Endothelial cell of umbilical vein (primary cell): ENCODE data around the gene PINK1. TPM values are rescaled to one million over a fixed set of nuclear protein-coding genes. Genes with fewer than 3 reads are reported as not detected.

ENCODE experiments used
- BruUV-seq: library from RNA; stranded (reverse); fragments of 400-500 nt; replicated peaks from 2 replicates; lab custom pipeline; 2021; lab: Mats Ljungman, UMichigan
- CTCF ChIA-PET: fragments of 300-600, 350-600 bp; sonication (Branson Sonifier 250); formaldehyde crosslinking; loops from one replicate; lab custom pipeline; 2021; ENCODE audit warnings: antibody characterized with exemption, inconsistent platforms; lab: Charles Lee
- POLR2A ChIA-PET: fragments of 300-600, 350-600 bp; sonication (Branson Sonifier 250); formaldehyde crosslinking; loops from one replicate; lab custom pipeline; 2021; ENCODE audit warnings: antibody characterized with exemption, inconsistent platforms; lab: Charles Lee
- DNase-seq: peaks from one replicate; pipeline ENCODE4 v3.0.0-alpha.2; 2011; ENCODE audit warnings: low read depth, low spot score
- FAIRE-seq: peaks from 2 replicates; lab custom pipeline; 2011; peaks lifted over from hg19 to GRCh38; lab: Jason Lieb, UNC
- H2AFZ ChIP-seq: 2 replicates; pipeline ENCODE4 v1.6.0; 2012; ENCODE audit warnings: low read depth, low read length, control low read depth, inconsistent platforms
- H3K27ac ChIP-seq: 2 replicates; pipeline ENCODE4 v1.5.1; 2011; ENCODE audit warnings: low read depth, mild to moderate bottlenecking, control low read depth, low read length, moderate library complexity; ENCODE audit not compliant: insufficient read depth
- H3K27me3 ChIP-seq, 2 experiments: 2 replicates each; pipeline versions ENCODE4 v1.6.0 to v1.6.1; 2011; ENCODE audit warnings: low read length in 2 of 2, mixed read lengths in 1 of 2; ENCODE audit not compliant: control insufficient read depth in 2 of 2, insufficient read depth in 2 of 2
- H3K36me3 ChIP-seq, 2 experiments: 2 replicates in 1 of 2; 3 replicates in 1 of 2; pipeline ENCODE4 v1.5.1; 2011; ENCODE audit warnings: low read length in 2 of 2, mild to moderate bottlenecking in 1 of 2, moderate library complexity in 1 of 2; ENCODE audit not compliant: control insufficient read depth in 2 of 2, insufficient read depth in 2 of 2; ENCODE audit errors: extremely low read depth in 1 of 2
- H3K4me1 ChIP-seq: 3 replicates; pipeline ENCODE4 v1.5.1; 2011; ENCODE audit warnings: mild to moderate bottlenecking, low read length; ENCODE audit not compliant: control insufficient read depth, insufficient read depth; ENCODE audit errors: extremely low read depth
- H3K4me2 ChIP-seq: 2 replicates; pipeline ENCODE4 v1.6.1; 2011; ENCODE audit warnings: low read length, control low read depth, mixed read lengths; ENCODE audit not compliant: insufficient read depth
- H3K4me3 ChIP-seq, 3 experiments: fragments of 200-600 bp in 1 of 3; sonication (generic), shearing (Covaris generic) in 1 of 3; replicated peaks in 1 of 3; 2 replicates each; pipeline ENCODE4 v1.5.1; 2011 to 2016; ENCODE audit warnings: control low read depth in 3 of 3, low read length in 3 of 3, mild to moderate bottlenecking in 2 of 3, inconsistent platforms in 1 of 3, low read depth in 1 of 3, moderate library complexity in 1 of 3; ENCODE audit not compliant: insufficient read depth in 1 of 3
- H3K79me2 ChIP-seq: 2 replicates; pipeline ENCODE4 v1.6.0; 2012; ENCODE audit warnings: low read length, inconsistent platforms; ENCODE audit not compliant: control insufficient read depth, insufficient read depth
- H3K9ac ChIP-seq: replicated peaks from 2 replicates; pipeline ENCODE3; 2011; ENCODE audit warnings: low read length, control low read depth; ENCODE audit not compliant: insufficient read depth; ENCODE audit errors: extremely low read depth
- H3K9me1 ChIP-seq: replicated peaks from 3 replicates; pipeline ENCODE4 v1.6.0; 2011; ENCODE audit warnings: mild to moderate bottlenecking, low read length; ENCODE audit not compliant: control insufficient read depth, insufficient read depth; ENCODE audit errors: extremely low read depth
- H3K9me3 ChIP-seq: replicated peaks from 2 replicates; pipeline ENCODE4 v1.5.1; 2012; ENCODE audit warnings: low read length, inconsistent platforms; ENCODE audit not compliant: control insufficient read depth, insufficient read depth
- H4K20me1 ChIP-seq: replicated peaks from 2 replicates; pipeline ENCODE3; 2011; ENCODE audit warnings: mild to moderate bottlenecking, low read length; ENCODE audit not compliant: control insufficient read depth, insufficient read depth; ENCODE audit errors: extremely low read depth
- EZH2 ChIP-seq: IDR thresholded peaks from 2 replicates; pipeline ENCODE4 v1.6.1; 2012; ENCODE audit warnings: borderline replicate concordance, low read depth, mild to moderate bottlenecking, moderate library complexity, low read length, inconsistent platforms; ENCODE audit not compliant: severe bottlenecking
- FOS ChIP-seq: IDR thresholded peaks from 2 replicates; pipeline ENCODE4 v1.6.1; 2011; ENCODE audit warnings: mild to moderate bottlenecking, low read length, moderate library complexity, borderline replicate concordance; ENCODE audit not compliant: insufficient read depth
- GATA2 ChIP-seq: IDR thresholded peaks from 2 replicates; pipeline ENCODE4 v1.7.0; 2011; ENCODE audit warnings: low read depth, mild to moderate bottlenecking, moderate library complexity, mixed read lengths, low read length; ENCODE audit not compliant: insufficient read length, insufficient read depth
- JUN ChIP-seq: IDR thresholded peaks from 2 replicates; pipeline ENCODE4 v1.6.1; 2011; ENCODE audit warnings: borderline replicate concordance, low read depth; ENCODE audit not compliant: insufficient read length, insufficient read depth
- MYC ChIP-seq: IDR thresholded peaks from one replicate; pipeline ENCODE4 v1.6.1; 2011; ENCODE audit warnings: mild to moderate bottlenecking, low read depth, low read length
- POLR2A ChIP-seq: IDR thresholded peaks from 2 replicates; pipeline ENCODE4 v1.6.1; 2012; ENCODE audit warnings: low read depth, mild to moderate bottlenecking, control low read depth, low read length
- POLR2AphosphoS5 ChIP-seq: IDR thresholded peaks from 2 replicates; pipeline ENCODE4 v1.6.1; 2012; ENCODE audit warnings: low read depth, mild to moderate bottlenecking, control low read depth, low read length, moderate library complexity; ENCODE audit not compliant: insufficient read depth
- dilution Hi-C: fragments of 300-500 bp; cut with MboI; formaldehyde crosslinking; loops from one replicate; pipeline ENCODE4 v1.15.0; 2019; ENCODE audit warnings: low sequenced_read_pairs; ENCODE audit not compliant: extremely low pct_ligation_motif_present
- intact Hi-C: fragments of 100-400 bp; cut with micrococcal nuclease; formaldehyde crosslinking; loops from one replicate; pipeline ENCODE4 v1.10.0; 2022
- polyA plus RNA-seq, 4 experiments: library from polyadenylated mRNA; depleted of rRNA in 3 of 4; stranded (reverse) in 3 of 4; unstranded in 1 of 4; fragments of >200 nt; gene quantifications; 2 replicates each; pipeline versions ENCODE4 v1.2.1 to v1.2.3, GENCODE V29; 2011 to 2012; ENCODE audit warnings: missing spikeins in 1 of 4
- total RNA-seq: library from RNA; stranded (reverse); gene quantifications from 2 replicates; pipeline ENCODE4 v1.2.3, GENCODE V29; 2021
- TF ChIP-seq, protein P1 (sequence below), 2 donors: IDR thresholded peaks; 1 replicate in 1 of 2; 2 replicates in 1 of 2; pipeline ENCODE4 v1.5.1; 2011; ENCODE audit warnings: low read length in 2 of 2, mild to moderate bottlenecking in 2 of 2, moderate library complexity in 2 of 2, control low read depth in 1 of 2, inconsistent platforms in 1 of 2, low read depth in 1 of 2; ENCODE audit not compliant: insufficient read depth in 1 of 2; ENCODE audit errors: extremely low read depth in 1 of 2
- TF ChIP-seq, protein P2 (sequence below): IDR thresholded peaks from 2 replicates; pipeline ENCODE4 v1.6.1; 2011; ENCODE audit not compliant: insufficient read depth, insufficient read length

PINK1 gene
- total and polyA plus RNA-seq, 2 donors (not counting 3 experiments of a cell fraction or from before 2014, with no cell fraction given): 27.3 to 27.9 TPM

DNA sequence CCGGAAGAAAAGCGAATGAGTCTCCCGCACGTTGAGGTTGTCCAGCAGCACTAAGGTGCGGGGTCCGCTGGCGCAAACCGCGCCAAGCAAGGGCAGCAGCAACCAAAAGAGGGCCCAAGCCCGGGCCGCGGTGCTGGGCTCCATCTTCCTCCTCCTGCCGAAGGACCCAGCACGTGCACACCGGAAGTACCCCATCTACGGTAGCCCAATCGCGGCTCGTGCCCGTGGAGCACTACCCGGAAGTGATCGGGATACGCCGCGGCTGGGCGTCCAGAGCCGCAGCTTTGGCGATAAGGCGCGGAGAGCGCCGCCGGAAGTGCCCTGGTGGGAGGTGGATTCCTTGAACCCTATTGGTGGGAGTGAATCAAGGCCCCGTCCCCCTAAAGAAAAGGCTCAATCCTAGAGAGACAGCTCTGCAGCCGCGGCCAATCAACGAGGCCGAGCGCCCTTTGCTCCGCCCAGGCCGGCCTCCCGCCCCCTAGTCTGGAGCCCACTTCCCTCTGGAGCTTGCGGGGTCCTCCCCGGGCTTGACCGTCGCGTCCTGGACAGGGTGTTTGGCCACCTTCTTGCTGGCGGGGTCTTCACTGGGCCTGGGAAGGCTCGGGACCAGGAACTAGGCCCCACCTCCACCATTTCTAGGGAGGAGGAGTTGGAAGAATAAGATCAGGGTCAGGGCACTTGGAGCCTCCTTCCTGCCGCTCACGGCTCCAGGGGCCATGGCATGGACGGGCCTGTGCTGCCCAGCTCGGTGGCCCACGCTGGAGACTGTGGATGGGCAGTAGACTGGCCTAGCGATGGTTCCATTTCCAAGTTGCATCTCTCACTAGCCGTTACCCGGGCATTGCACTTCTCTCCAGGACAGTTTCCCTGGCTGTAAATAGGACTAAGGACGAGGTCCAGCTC is 28.2 kb downstream of the PINK1 start, which contains the start of gene DDOST:
Gene DDOST, minus strand, starts transcription at position 163 of the 903 bp plus-strand sequence. Its CDS starts 19 bp downstream, at position 144.
- ChIA-PET CTCF (interaction anchor here (1.1 to 2.1 kb wide), 4 partner anchors 11 to 86 kb away, joined by 5 to 9 read pairs (median 6); no protein-coding TSS in a partner anchor), POLR2A (interaction anchor here (0.7 to 1.0 kb wide), 2 partner anchors 12 to 15 kb away, joined by 3 read pairs; no protein-coding TSS in a partner anchor)
- H3K79me2 ChIP-seq: peaks cover 40% of the 10 kb centered on the region
- peak within 1 kb of the TSS; percentile 64 to 93 (median 88) for H3K4me3 ChIP-seq
- peak within 1 kb of the TSS; percentile 83 for H3K9ac ChIP-seq
- H3K4me2 ChIP-seq: peak within 1 kb of the TSS; percentile 97
- no peaks in the 10 kb centered on the region for H4K20me1 ChIP-seq
- peak within 1 kb of the TSS; percentile 94 for H2AFZ ChIP-seq
- DNase-seq (peak; percentile 98), FAIRE-seq (peak; percentile 97)
- TF ChIP-seq FOS (no peak), GATA2 (no peak), EZH2 (no peak), POLR2A (peak; percentile 92), JUN (no peak), POLR2AphosphoS5 (peak; percentile 81), MYC (peak; percentile 8)
- TF ChIP-seq, protein P1, sequence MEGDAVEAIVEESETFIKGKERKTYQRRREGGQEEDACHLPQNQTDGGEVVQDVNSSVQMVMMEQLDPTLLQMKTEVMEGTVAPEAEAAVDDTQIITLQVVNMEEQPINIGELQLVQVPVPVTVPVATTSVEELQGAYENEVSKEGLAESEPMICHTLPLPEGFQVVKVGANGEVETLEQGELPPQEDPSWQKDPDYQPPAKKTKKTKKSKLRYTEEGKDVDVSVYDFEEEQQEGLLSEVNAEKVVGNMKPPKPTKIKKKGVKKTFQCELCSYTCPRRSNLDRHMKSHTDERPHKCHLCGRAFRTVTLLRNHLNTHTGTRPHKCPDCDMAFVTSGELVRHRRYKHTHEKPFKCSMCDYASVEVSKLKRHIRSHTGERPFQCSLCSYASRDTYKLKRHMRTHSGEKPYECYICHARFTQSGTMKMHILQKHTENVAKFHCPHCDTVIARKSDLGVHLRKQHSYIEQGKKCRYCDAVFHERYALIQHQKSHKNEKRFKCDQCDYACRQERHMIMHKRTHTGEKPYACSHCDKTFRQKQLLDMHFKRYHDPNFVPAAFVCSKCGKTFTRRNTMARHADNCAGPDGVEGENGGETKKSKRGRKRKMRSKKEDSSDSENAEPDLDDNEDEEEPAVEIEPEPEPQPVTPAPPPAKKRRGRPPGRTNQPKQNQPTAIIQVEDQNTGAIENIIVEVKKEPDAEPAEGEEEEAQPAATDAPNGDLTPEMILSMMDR (IDR thresholded peaks at IDR 0.05; ENCODE audit: extremely low read depth in 1 of 2, insufficient read depth in 1 of 2, low read depth in 1 of 2, low read length in 2 of 2): peak; percentile 42 to 64
- TF ChIP-seq, protein P2, sequence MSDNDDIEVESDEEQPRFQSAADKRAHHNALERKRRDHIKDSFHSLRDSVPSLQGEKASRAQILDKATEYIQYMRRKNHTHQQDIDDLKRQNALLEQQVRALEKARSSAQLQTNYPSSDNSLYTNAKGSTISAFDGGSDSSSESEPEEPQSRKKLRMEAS: no peak
- peak within 1 kb of the TSS; percentile 64 for H3K27ac ChIP-seq
- no peaks in the 10 kb centered on the region for H3K9me1 ChIP-seq
- H3K4me1 ChIP-seq: peaks cover 22% of the 10 kb centered on the region
- intact Hi-C loops (no loop called here), dilution Hi-C loops (no loop called here)
- peaks cover 2 to 12% of the 10 kb centered on the region in 2 experiments for H3K36me3 ChIP-seq
- H3K27me3 ChIP-seq: no peaks in the 10 kb centered on the region
- no peaks in the 10 kb centered on the region for H3K9me3 ChIP-seq
- BruUV-seq: TSS peak; percentile 90
